Mesenchymal stem cell (in vitro differentiated cells and primary cell): ENCODE measurements around the gene CT45A9.
"Not testable (repeated sequence)": the region's sequence is repeated elsewhere in the genome, so short reads cannot be mapped to it uniquely, and the experiment has no call there.

Experiments
- DNase-seq: peaks from one replicate; pipeline ENCODE4 v3.0.0-alpha.2; 2013
- H2AFZ ChIP-seq: one replicate; pipeline ENCODE4 v1.6.1; 2013; ENCODE audit warnings: low read depth, mild to moderate bottlenecking, control low read depth, inconsistent platforms, low read length, moderate library complexity
- H2AK5ac ChIP-seq: 2 replicates; pipeline ENCODE4 v1.6.1; 2013; ENCODE audit warnings: low read length, moderate library complexity, mild to moderate bottlenecking, inconsistent platforms; ENCODE audit not compliant: severe bottlenecking
- H2BK120ac ChIP-seq: one replicate; pipeline ENCODE4 v1.6.1; 2013; ENCODE audit warnings: low read depth, mild to moderate bottlenecking, inconsistent platforms, low read length, moderate library complexity
- H2BK12ac ChIP-seq, 2 experiments: one replicate each; pipeline ENCODE4 v1.6.1; 2013; ENCODE audit warnings: inconsistent platforms in 2 of 2, low read length in 2 of 2, mild to moderate bottlenecking in 2 of 2, moderate library complexity in 2 of 2, control low read depth in 1 of 2
- H2BK15ac ChIP-seq: one replicate; pipeline ENCODE4 v1.6.1; 2013; ENCODE audit warnings: mild to moderate bottlenecking, low read depth, inconsistent platforms; ENCODE audit not compliant: poor library complexity, severe bottlenecking
- H2BK5ac ChIP-seq: 2 replicates; pipeline ENCODE4 v1.6.1; 2013; ENCODE audit warnings: low read depth, mild to moderate bottlenecking, low read length, control low read depth, inconsistent platforms; ENCODE audit not compliant: poor library complexity, severe bottlenecking
- H3K14ac ChIP-seq, 2 experiments: one replicate each; pipeline ENCODE4 v1.6.1; 2013; ENCODE audit warnings: inconsistent platforms in 2 of 2, low read length in 2 of 2, control low read depth in 1 of 2, mild to moderate bottlenecking in 1 of 2, moderate library complexity in 1 of 2
- H3K18ac ChIP-seq, 2 experiments: one replicate each; pipeline ENCODE4 v1.6.1; 2013; ENCODE audit warnings: inconsistent platforms in 2 of 2, low read length in 2 of 2, control low read depth in 1 of 2, low read depth in 1 of 2, mild to moderate bottlenecking in 1 of 2
- H3K23ac ChIP-seq, 2 experiments: one replicate each; pipeline ENCODE4 v1.6.1; 2013; ENCODE audit warnings: inconsistent platforms in 2 of 2, low read length in 2 of 2, mild to moderate bottlenecking in 2 of 2, moderate library complexity in 2 of 2, control low read depth in 1 of 2
- H3K27ac ChIP-seq: 2 replicates; pipeline ENCODE4 v1.5.1; 2013; ENCODE audit warnings: mild to moderate bottlenecking, moderate library complexity, low read length, control low read depth, inconsistent platforms; ENCODE audit not compliant: poor library complexity, severe bottlenecking
- H3K27me3 ChIP-seq, 2 experiments: 2 replicates each; pipeline versions ENCODE4 v1.6.1 to v1.7.0; 2013; ENCODE audit warnings: low read length in 2 of 2, mild to moderate bottlenecking in 2 of 2, moderate library complexity in 2 of 2, control low read depth in 1 of 2, inconsistent platforms in 1 of 2; ENCODE audit not compliant: control insufficient read depth in 1 of 2, insufficient read depth in 1 of 2
- H3K36me3 ChIP-seq, 2 experiments: 2 replicates each; pipeline versions ENCODE4 v1.6.1 to v1.7.0; 2013; ENCODE audit warnings: low read length in 2 of 2, control low read depth in 1 of 2, inconsistent platforms in 1 of 2, low read depth in 1 of 2, mild to moderate bottlenecking in 1 of 2; ENCODE audit not compliant: insufficient read depth in 2 of 2, control insufficient read depth in 1 of 2
- H3K4ac ChIP-seq, 2 experiments: one replicate each; pipeline ENCODE4 v1.6.1; 2013; ENCODE audit warnings: inconsistent platforms in 2 of 2, low read length in 2 of 2, mild to moderate bottlenecking in 2 of 2, moderate library complexity in 2 of 2, control low read depth in 1 of 2, low read depth in 1 of 2
- H3K4me1 ChIP-seq: 2 replicates; pipeline ENCODE4 v1.6.1; 2013; ENCODE audit warnings: low read depth, low read length, control low read depth; ENCODE audit not compliant: control insufficient read depth, insufficient read depth
- H3K4me2 ChIP-seq: 2 replicates; pipeline ENCODE4 v1.6.1; 2013; ENCODE audit warnings: low read length, mild to moderate bottlenecking, inconsistent platforms; ENCODE audit not compliant: poor library complexity, severe bottlenecking
- H3K4me3 ChIP-seq, 2 experiments: 2 replicates each; pipeline versions ENCODE4 v1.5.1 to v1.7.0; 2013; ENCODE audit warnings: low read length in 2 of 2, mild to moderate bottlenecking in 2 of 2, control low read depth in 1 of 2, low read depth in 1 of 2; ENCODE audit not compliant: insufficient read depth in 1 of 2
- H3K79me1 ChIP-seq: replicated peaks from 2 replicates; pipeline ENCODE4 v1.6.1; 2013; ENCODE audit warnings: mild to moderate bottlenecking, control low read depth, low read length, inconsistent platforms; ENCODE audit not compliant: poor library complexity, severe bottlenecking
- H3K9ac ChIP-seq: 2 replicates; pipeline ENCODE4 v1.7.0; 2013; ENCODE audit warnings: mild to moderate bottlenecking, low read length, moderate library complexity
- H3K9me3 ChIP-seq: 2 replicates; pipeline ENCODE4 v1.7.0; 2013; ENCODE audit warnings: mild to moderate bottlenecking, low read length; ENCODE audit not compliant: control insufficient read depth
- H4K8ac ChIP-seq: one replicate; pipeline ENCODE4 v1.6.1; 2013; ENCODE audit warnings: inconsistent platforms, mild to moderate bottlenecking, low read length, moderate library complexity
- H4K91ac ChIP-seq: one replicate; pipeline ENCODE4 v1.6.1; 2013; ENCODE audit warnings: mild to moderate bottlenecking, low read length, inconsistent platforms
- WGBS: methylation state at CpG from one replicate; pipeline ENCODE4 v1.1.7; 2013; ENCODE audit warnings: mixed read lengths; 5-methylcytosine and 5-hydroxymethylcytosine counted together

CT45A9 gene

DNA sequence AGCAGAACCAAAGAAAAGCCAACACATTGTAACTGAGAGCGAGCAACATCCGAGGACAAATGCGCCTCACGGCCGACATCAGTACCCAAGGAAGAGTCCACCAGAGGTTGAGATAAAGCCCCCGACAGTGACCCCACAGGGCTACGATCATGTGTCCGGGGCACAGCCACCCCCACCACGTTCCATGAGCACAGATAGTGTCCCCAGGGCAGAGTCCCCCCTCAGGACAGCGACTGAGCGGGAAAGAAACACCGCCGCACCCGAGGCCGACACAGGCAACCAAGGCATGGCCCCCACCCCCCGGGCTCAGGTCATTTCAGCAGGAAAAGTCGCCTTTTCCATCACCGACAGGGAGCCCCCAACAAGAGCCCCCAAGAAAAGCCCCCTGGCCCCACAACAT, 16.6 kb upstream of the CT45A9 start:
- not testable (repeated sequence) for H2BK12ac ChIP-seq, H3K18ac ChIP-seq, H4K91ac ChIP-seq, H3K23ac ChIP-seq, H3K4me2 ChIP-seq, H2BK5ac ChIP-seq, H3K9me3 ChIP-seq, H2AFZ ChIP-seq, H3K27ac ChIP-seq, H3K4me3 ChIP-seq, H3K9ac ChIP-seq, H4K8ac ChIP-seq, H3K4me1 ChIP-seq, H2BK120ac ChIP-seq, H2BK15ac ChIP-seq, H3K27me3 ChIP-seq, H3K14ac ChIP-seq, DNase-seq, H3K4ac ChIP-seq, H2AK5ac ChIP-seq, H3K79me1 ChIP-seq, H3K36me3 ChIP-seq
- WGBS = no CpG with 5 or more reads among the region's 18 CpGs

DNA sequence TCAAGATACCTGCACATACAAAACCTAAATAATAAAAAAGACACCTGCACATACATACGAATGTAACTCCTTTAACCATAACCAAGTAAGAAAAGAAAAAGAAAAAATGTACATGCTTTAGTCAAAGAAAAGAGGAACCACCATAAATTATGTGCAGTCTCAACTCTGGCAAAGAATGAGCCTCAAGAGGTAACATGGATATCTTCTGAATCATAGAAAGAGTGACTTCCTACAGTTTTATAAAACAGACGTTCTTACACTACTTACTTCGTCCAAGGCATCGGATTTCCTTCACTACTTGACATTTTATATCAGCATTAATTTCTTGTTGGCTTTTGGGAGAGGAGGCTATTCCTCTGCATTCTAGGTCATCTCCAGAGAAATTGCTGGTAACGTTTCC, 11.1 kb upstream of the CT45A9 start:
- H2BK15ac ChIP-seq, H3K4me3 ChIP-seq, H4K8ac ChIP-seq, H4K91ac ChIP-seq, DNase-seq, H3K4me2 ChIP-seq, H3K9ac ChIP-seq, H2AK5ac ChIP-seq, H2BK12ac ChIP-seq, H3K79me1 ChIP-seq, H2BK120ac ChIP-seq, H3K4me1 ChIP-seq, H3K23ac ChIP-seq, H2BK5ac ChIP-seq, H3K18ac ChIP-seq, H3K27me3 ChIP-seq, H3K14ac ChIP-seq, H2AFZ ChIP-seq, H3K9me3 ChIP-seq, H3K27ac ChIP-seq, H3K4ac ChIP-seq, H3K36me3 ChIP-seq: not testable (repeated sequence)
- WGBS = no CpG with 5 or more reads among the region's 5 CpGs

DNA sequence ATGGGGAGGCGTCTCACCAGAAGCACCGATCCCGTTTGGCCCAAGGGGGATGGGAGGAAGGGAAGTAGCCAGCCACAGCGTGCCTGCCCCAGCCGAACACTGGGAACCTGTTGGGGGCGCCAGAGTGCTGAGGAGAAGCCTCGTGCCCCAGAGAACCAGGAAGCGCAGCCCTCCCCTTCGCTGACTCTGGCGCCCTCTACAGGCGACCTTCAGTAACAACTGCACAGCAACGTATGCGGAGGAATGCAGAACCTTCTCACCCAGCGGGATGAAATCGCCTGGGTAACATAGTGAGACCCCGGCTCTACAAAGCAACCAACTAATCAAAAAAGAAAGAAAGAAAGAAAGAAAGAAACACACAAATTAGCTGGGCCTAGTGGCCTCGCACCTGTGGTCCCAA, 17.2 kb downstream of the CT45A9 start, which contains the start of gene CT45A8:
TSS of gene CT45A8 (minus strand) at position 101 of the 400 bp plus-strand sequence. CDS start 3,755 bp downstream, outside the sequence.
- H3K14ac ChIP-seq, H2AFZ ChIP-seq: not testable (repeated sequence)
- no CpG with 5 or more reads among the region's 17 CpGs for WGBS

DNA sequence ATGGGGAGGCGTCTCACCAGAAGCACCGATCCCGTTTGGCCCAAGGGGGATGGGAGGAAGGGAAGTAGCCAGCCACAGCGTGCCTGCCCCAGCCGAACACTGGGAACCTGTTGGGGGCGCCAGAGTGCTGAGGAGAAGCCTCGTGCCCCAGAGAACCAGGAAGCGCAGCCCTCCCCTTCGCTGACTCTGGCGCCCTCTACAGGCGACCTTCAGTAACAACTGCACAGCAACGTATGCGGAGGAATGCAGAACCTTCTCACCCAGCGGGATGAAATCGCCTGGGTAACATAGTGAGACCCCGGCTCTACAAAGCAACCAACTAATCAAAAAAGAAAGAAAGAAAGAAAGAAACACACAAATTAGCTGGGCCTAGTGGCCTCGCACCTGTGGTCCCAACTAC, 34.4 kb downstream of the CT45A9 start, which contains the start of gene CT45A7:
TSS of gene CT45A7 (minus strand) at position 101 of the 400 bp plus-strand sequence. CDS start 3,747 bp downstream, outside the sequence.
- no CpG with 5 or more reads among the region's 17 CpGs for WGBS
- not testable (repeated sequence) for H2BK5ac ChIP-seq, H2AFZ ChIP-seq, H3K36me3 ChIP-seq, H2BK15ac ChIP-seq, H3K4ac ChIP-seq, H3K23ac ChIP-seq, H3K27ac ChIP-seq, H2BK120ac ChIP-seq, H3K79me1 ChIP-seq, H3K14ac ChIP-seq, H3K9me3 ChIP-seq, H3K27me3 ChIP-seq, H3K18ac ChIP-seq, H3K4me3 ChIP-seq, H2AK5ac ChIP-seq, H3K9ac ChIP-seq, H3K4me1 ChIP-seq, H2BK12ac ChIP-seq, H4K8ac ChIP-seq, H4K91ac ChIP-seq, H3K4me2 ChIP-seq, DNase-seq

More for the DNA sequence above, 17.2 kb downstream of the CT45A9 start, which contains the start of gene CT45A8:
- not testable (repeated sequence) for H3K27ac ChIP-seq, H2BK12ac ChIP-seq, H2BK15ac ChIP-seq, H3K27me3 ChIP-seq, H3K23ac ChIP-seq, H3K4me2 ChIP-seq, H3K4me1 ChIP-seq, H3K9ac ChIP-seq, H2BK120ac ChIP-seq, H3K4me3 ChIP-seq, H3K79me1 ChIP-seq, H3K18ac ChIP-seq, DNase-seq, H4K8ac ChIP-seq, H4K91ac ChIP-seq, H3K36me3 ChIP-seq, H2AK5ac ChIP-seq, H3K4ac ChIP-seq, H3K9me3 ChIP-seq, H2BK5ac ChIP-seq
